KMS-11 (cell line): ENCODE measurements around the gene UBE2G2.

Source experiments
- H2AFZ ChIP-seq: fragments of 200-600 bp; sonication (generic); 2 replicates; pipeline ENCODE4 v1.6.1; 2016; ENCODE audit warnings: antibody characterized with exemption, mixed run types, low read depth
- H3K27ac ChIP-seq: fragments of 200-600 bp; sonication (generic); 2 replicates; pipeline ENCODE4 v1.6.1; 2016; ENCODE audit warnings: mild to moderate bottlenecking, mixed run types
- H3K27me3 ChIP-seq: fragments of 200-600 bp; sonication (generic); 2 replicates; pipeline ENCODE4 v1.6.1; 2017; ENCODE audit warnings: mild to moderate bottlenecking, low read depth, mixed run types, moderate library complexity; ENCODE audit not compliant: insufficient read depth
- H3K36me3 ChIP-seq: fragments of 200-600 bp; sonication (generic); 2 replicates; pipeline ENCODE4 v1.6.1; 2017; ENCODE audit warnings: mild to moderate bottlenecking, mixed run types; ENCODE audit not compliant: insufficient read depth
- H3K4me1 ChIP-seq: fragments of 200-600 bp; sonication (generic); 2 replicates; pipeline ENCODE4 v1.6.1; 2016; ENCODE audit warnings: mild to moderate bottlenecking, low read depth, mixed run types; ENCODE audit not compliant: poor library complexity, severe bottlenecking
- H3K4me2 ChIP-seq: fragments of 200-600 bp; sonication (generic); 2 replicates; pipeline ENCODE4 v1.7.0; 2016; ENCODE audit warnings: mild to moderate bottlenecking, mixed run types
- H3K4me3 ChIP-seq: fragments of 200-600 bp; sonication (generic); IDR thresholded peaks from 2 replicates; pipeline ENCODE4 v1.6.1; 2017; ENCODE audit warnings: low read depth, low read length, mixed read lengths; ENCODE audit not compliant: insufficient read depth
- H3K79me2 ChIP-seq: fragments of 200-600 bp; sonication (generic); 2 replicates; pipeline ENCODE4 v1.6.1; 2016; ENCODE audit warnings: low read depth, mixed run types; ENCODE audit not compliant: insufficient read depth
- H3K9ac ChIP-seq: fragments of 200-600 bp; sonication (generic); 2 replicates; pipeline ENCODE4 v1.6.1; 2016; ENCODE audit warnings: mild to moderate bottlenecking, mixed run types
- H4K20me1 ChIP-seq: fragments of 200-600 bp; sonication (generic); 2 replicates; pipeline ENCODE4 v1.6.1; 2016; ENCODE audit warnings: mild to moderate bottlenecking, mixed run types; ENCODE audit not compliant: insufficient read depth
- TF ChIP-seq, protein P1 (sequence below): fragments of 200-600 bp; sonication (generic); conservative IDR thresholded peaks from 2 replicates; pipeline ENCODE4 v1.6.1; 2017; ENCODE audit warnings: low read depth, mild to moderate bottlenecking, antibody characterized with exemption, low read length, moderate library complexity, mixed read lengths

The UBE2G2 gene

DNA sequence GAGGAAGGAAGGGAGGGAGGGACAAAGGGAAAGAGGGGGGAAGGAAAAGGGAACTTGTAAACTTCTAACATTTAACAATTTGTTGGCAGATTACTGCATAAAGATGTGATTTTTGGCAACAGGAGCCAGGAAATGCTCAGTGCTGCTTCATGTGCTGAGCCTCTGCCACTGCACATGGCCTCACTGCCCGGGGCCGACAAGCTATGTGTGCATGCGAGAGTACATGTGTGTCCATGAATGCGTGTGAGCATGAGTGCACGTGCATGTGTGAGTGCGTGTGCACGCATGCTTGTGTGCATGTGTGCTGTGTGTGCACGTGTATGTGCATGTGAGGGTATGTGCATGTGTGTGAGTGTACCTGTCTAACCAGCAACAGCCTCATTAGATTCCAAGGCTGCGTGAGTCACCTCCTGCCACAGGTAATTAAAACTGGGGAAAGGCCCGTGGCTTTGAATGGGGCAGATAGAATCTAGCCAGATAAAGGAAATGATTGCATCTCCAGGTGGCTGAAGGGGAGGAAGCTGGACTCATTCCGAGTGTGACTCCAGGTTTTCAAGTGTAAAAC is 48.9 kb downstream of the UBE2G2 start:
- H3K4me3 ChIP-seq = no peak overlapping the region
- H3K79me2 ChIP-seq = no peaks in the 10 kb centered on the region
- no peak overlapping the region for H2AFZ ChIP-seq
- no peak overlapping the region for H3K9ac ChIP-seq
- H3K4me2 ChIP-seq = no peak overlapping the region
- H3K36me3 ChIP-seq = no peaks in the 10 kb centered on the region
- no peaks in the 10 kb centered on the region for H4K20me1 ChIP-seq
- TF ChIP-seq, protein P1, sequence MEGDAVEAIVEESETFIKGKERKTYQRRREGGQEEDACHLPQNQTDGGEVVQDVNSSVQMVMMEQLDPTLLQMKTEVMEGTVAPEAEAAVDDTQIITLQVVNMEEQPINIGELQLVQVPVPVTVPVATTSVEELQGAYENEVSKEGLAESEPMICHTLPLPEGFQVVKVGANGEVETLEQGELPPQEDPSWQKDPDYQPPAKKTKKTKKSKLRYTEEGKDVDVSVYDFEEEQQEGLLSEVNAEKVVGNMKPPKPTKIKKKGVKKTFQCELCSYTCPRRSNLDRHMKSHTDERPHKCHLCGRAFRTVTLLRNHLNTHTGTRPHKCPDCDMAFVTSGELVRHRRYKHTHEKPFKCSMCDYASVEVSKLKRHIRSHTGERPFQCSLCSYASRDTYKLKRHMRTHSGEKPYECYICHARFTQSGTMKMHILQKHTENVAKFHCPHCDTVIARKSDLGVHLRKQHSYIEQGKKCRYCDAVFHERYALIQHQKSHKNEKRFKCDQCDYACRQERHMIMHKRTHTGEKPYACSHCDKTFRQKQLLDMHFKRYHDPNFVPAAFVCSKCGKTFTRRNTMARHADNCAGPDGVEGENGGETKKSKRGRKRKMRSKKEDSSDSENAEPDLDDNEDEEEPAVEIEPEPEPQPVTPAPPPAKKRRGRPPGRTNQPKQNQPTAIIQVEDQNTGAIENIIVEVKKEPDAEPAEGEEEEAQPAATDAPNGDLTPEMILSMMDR = no peak
- H3K27ac ChIP-seq = no peak overlapping the region
- H3K4me1 ChIP-seq = no peaks in the 10 kb centered on the region
- peaks cover 95% of the 10 kb centered on the region for H3K27me3 ChIP-seq

DNA sequence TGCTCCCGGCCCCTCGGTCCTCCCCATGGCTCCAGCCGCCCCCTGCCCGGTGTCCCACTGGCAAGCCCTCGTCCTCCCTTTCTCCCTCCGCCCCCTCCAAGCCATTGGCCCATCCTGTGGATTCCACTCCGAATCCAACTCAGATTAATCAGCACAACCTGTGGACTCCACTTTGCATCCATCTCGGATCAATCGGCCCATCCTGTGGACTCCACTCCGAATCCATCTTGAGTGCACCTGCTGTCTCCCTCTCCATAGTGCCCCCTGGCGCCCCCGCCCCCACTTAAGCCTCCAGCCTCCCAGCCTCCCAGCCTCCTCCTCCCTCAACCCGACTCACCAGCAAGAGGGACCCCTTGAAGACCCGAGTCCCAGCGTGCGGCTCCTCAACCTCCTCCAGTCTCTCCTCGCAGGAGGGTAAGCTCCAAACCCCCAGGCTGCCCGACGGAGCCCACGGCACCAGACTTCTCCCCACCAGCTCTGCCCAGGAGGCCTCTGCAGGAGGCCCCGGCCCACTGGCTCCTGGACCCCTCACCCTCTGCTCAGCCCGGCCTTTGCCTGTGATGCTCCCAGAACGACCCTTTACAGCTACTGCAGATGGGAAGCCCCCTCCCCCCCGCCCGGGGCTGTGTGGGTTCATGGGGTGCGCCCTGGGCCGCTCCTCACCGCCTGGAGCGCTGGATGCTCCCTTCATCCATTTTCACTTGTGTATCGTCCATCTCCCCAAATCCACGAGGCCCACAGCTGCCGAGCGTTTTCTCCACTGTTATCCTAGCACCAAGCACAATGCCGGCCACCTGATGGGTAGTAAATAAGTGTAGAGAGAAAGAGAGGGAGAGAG is 49.6 kb downstream of the UBE2G2 start:
- Histone ChIP-seq H3K36me3 (no peaks in the 10 kb centered on the region), H4K20me1 (no peaks in the 10 kb centered on the region), H3K27me3 (peaks cover 96% of the 10 kb centered on the region), H2AFZ (no peak overlapping the region), H3K9ac (no peak overlapping the region), H3K4me2 (no peak overlapping the region), H3K4me3 (no peak overlapping the region), H3K27ac (no peak overlapping the region), H3K79me2 (no peaks in the 10 kb centered on the region), H3K4me1 (no peaks in the 10 kb centered on the region)
- TF ChIP-seq, protein P1 = no peak

DNA sequence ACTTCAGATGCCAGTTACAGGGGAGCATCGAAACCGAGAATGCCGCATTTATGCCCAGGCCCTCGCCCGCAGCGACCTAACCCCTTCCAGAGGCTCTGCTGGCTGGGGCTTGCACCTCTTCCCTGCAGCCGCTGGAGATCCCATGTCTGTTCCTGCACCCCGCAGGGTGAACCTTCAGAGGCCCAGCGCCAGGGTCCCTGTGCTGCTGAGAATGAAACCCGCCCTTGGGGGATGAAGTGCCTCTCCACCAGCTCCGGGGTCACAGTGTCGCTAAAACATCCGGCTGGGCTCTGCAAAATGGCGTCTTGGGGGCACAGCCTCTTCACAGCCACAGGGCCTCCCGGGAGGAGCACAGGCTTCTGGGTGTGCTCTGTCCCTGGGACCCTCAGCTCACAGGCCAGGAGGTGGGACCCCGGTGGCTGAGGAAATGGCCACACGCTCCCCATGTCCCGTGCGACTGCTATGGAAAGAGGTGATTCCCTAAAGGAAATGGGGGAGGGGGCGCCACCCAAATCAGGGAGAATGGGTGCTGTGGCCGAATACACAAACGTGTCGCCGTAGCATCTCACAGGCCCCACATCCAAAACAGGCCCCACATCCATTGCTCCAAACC is 50.3 kb downstream of the UBE2G2 start:
- H3K9ac ChIP-seq = no peak overlapping the region
- H2AFZ ChIP-seq = no peak overlapping the region
- no peaks in the 10 kb centered on the region for H3K4me1 ChIP-seq
- no peaks in the 10 kb centered on the region for H3K79me2 ChIP-seq
- no peak overlapping the region for H3K4me2 ChIP-seq
- H3K4me3 ChIP-seq = no peak overlapping the region
- peaks cover 96% of the 10 kb centered on the region for H3K27me3 ChIP-seq
- H3K36me3 ChIP-seq = no peaks in the 10 kb centered on the region
- TF ChIP-seq, protein P1 = no peak
- H3K27ac ChIP-seq = no peak overlapping the region
- no peaks in the 10 kb centered on the region for H4K20me1 ChIP-seq

GRCh38 chr21:44750675-44751025 is 51.0 kb downstream of the UBE2G2 start:
- Histone ChIP-seq H3K27ac (no peak overlapping the region), H3K27me3 (peaks cover 96% of the 10 kb centered on the region), H3K4me2 (no peak overlapping the region), H4K20me1 (no peaks in the 10 kb centered on the region), H3K9ac (no peak overlapping the region), H3K4me3 (no peak overlapping the region), H3K36me3 (no peaks in the 10 kb centered on the region), H3K79me2 (no peaks in the 10 kb centered on the region), H2AFZ (no peak overlapping the region), H3K4me1 (no peaks in the 10 kb centered on the region)
- TF ChIP-seq, protein P1 = no peak
